GM23338 (cell line): ENCODE results near the gene FOXP1. TPM values are rescaled to one million over a fixed set of nuclear protein-coding genes. Genes with fewer than 3 reads are reported as not detected.

Experiments used
- ATAC-seq: fragments of 200-7000 bp; cut with Tn5 transposase; 3 replicates; pipeline ENCODE4 v1.9.1; 2020
- DNase-seq: peaks from one replicate; pipeline ENCODE4 v3.0.0-alpha.2; 2015; ENCODE audit warnings: low spot score
- H2AFZ ChIP-seq: fragments of 200-600 bp; sonication (generic); 2 replicates; pipeline ENCODE4 v1.8.0; 2016; ENCODE audit warnings: antibody characterized with exemption, mild to moderate bottlenecking, moderate library complexity
- H3F3A ChIP-seq: fragments of 200-600 bp; sonication (generic); replicated peaks from 2 replicates; pipeline ENCODE4 v1.8.0; 2017; ENCODE audit warnings: antibody characterized with exemption, mixed run types, low read depth
- H3K27ac ChIP-seq: fragments of 200-600 bp; sonication (generic); 2 replicates; pipeline ENCODE4 v1.6.1; 2016; ENCODE audit warnings: low read depth
- H3K27me3 ChIP-seq: fragments of 200-600 bp; sonication (generic); 2 replicates; pipeline ENCODE4 v1.8.0; 2016; ENCODE audit warnings: mild to moderate bottlenecking, mixed run types, moderate library complexity; ENCODE audit not compliant: insufficient read depth
- H3K36me3 ChIP-seq: fragments of 200-600 bp; sonication (generic); 2 replicates; pipeline ENCODE4 v1.8.0; 2016; ENCODE audit warnings: mild to moderate bottlenecking; ENCODE audit not compliant: insufficient read depth
- H3K4me1 ChIP-seq: fragments of 200-600 bp; sonication (generic); 2 replicates; pipeline ENCODE4 v1.8.0; 2016; ENCODE audit warnings: mild to moderate bottlenecking, moderate library complexity; ENCODE audit not compliant: insufficient read depth
- H3K4me2 ChIP-seq: fragments of 200-600 bp; sonication (generic); 2 replicates; pipeline ENCODE4 v1.7.1; 2017; ENCODE audit warnings: mixed run types
- H3K4me3 ChIP-seq: fragments of 200-600 bp; sonication (generic); 2 replicates; pipeline ENCODE4 v1.6.1; 2016; ENCODE audit warnings: mixed run types
- H3K79me2 ChIP-seq: fragments of 200-600 bp; sonication (generic); replicated peaks from 2 replicates; pipeline ENCODE4 v1.8.0; 2017; ENCODE audit warnings: mild to moderate bottlenecking; ENCODE audit not compliant: insufficient read depth
- H3K9me2 ChIP-seq: fragments of 200-600 bp; sonication (generic); 2 replicates; pipeline ENCODE4 v1.8.0; 2017; ENCODE audit not compliant: insufficient read depth
- H4K20me1 ChIP-seq: fragments of 200-600 bp; sonication (generic); replicated peaks from 2 replicates; pipeline ENCODE4 v1.8.0; 2017; ENCODE audit warnings: mild to moderate bottlenecking; ENCODE audit not compliant: insufficient read depth
- H3K27ac Mint-ChIP-seq: 2 replicates; pipeline ENCODE4 v1.8.0; 2020; ENCODE audit warnings: inconsistent platforms, mild to moderate bottlenecking, moderate library complexity, mixed read lengths
- H3K27me3 Mint-ChIP-seq: 3 replicates; pipeline ENCODE4 v1.8.0; 2022; ENCODE audit warnings: low read depth, mild to moderate bottlenecking, moderate library complexity, mixed read lengths, inconsistent platforms; ENCODE audit not compliant: insufficient read depth, poor library complexity
- H3K36me3 Mint-ChIP-seq: 3 replicates; pipeline ENCODE4 v1.8.0; 2021; ENCODE audit warnings: low read depth, mild to moderate bottlenecking, inconsistent platforms, moderate library complexity, mixed read lengths
- H3K4me1 Mint-ChIP-seq: 3 replicates; pipeline ENCODE4 v1.8.0; 2020; ENCODE audit warnings: mild to moderate bottlenecking, inconsistent platforms, mixed read lengths
- H3K4me3 Mint-ChIP-seq: 3 replicates; pipeline ENCODE4 v1.8.0; 2021; ENCODE audit warnings: moderate library complexity, mild to moderate bottlenecking, inconsistent platforms, mixed read lengths
- H3K9me3 Mint-ChIP-seq: 3 replicates; pipeline ENCODE4 v1.8.0; 2020; ENCODE audit warnings: moderate library complexity, mild to moderate bottlenecking, inconsistent platforms, mixed read lengths
- CREB1 ChIP-seq: fragments of 250-450 bp; sonication (Bioruptor Pico); IDR thresholded peaks from 2 replicates; pipeline ENCODE4 v1.5.0; 2020; ENCODE audit warnings: low read depth, mild to moderate bottlenecking, moderate library complexity
- ETS1 ChIP-seq: IDR thresholded peaks from 2 replicates; pipeline ENCODE4 v1.6.1; 2016; ENCODE audit warnings: antibody characterized with exemption
- EZH2 ChIP-seq: fragments of 200-600 bp; sonication (generic); IDR thresholded peaks from one replicate; pipeline ENCODE4 v1.8.0; 2017; ENCODE audit warnings: antibody characterized with exemption, mild to moderate bottlenecking, low read depth; ENCODE audit not compliant: unreplicated experiment
- EZH2phosphoT487 ChIP-seq: fragments of 200-600 bp; sonication (generic); IDR thresholded peaks from one replicate; pipeline ENCODE4 v1.8.1; 2018; ENCODE audit warnings: antibody characterized with exemption; ENCODE audit not compliant: unreplicated experiment
- NANOG ChIP-seq: IDR thresholded peaks from 2 replicates; pipeline ENCODE4 v1.6.1; 2016; ENCODE audit warnings: antibody characterized with exemption, borderline replicate concordance
- POLR2AphosphoS5 ChIP-seq: IDR thresholded peaks from 2 replicates; pipeline ENCODE4 v1.6.1; 2016; ENCODE audit warnings: antibody characterized with exemption, low read depth
- STAT1 ChIP-seq: IDR thresholded peaks from one replicate; pipeline ENCODE4 v1.6.1; 2016; ENCODE audit warnings: antibody characterized with exemption; ENCODE audit not compliant: unreplicated experiment
- ZNF114 ChIP-seq: fragments of 250-450 bp; sonication (Bioruptor Pico); IDR thresholded peaks from 2 replicates; pipeline ENCODE4 v1.5.0; 2020; ENCODE audit warnings: mild to moderate bottlenecking, moderate library complexity
- ZNF331 ChIP-seq: fragments of 250-450 bp; sonication (Bioruptor Pico); IDR thresholded peaks from 2 replicates; pipeline ENCODE4 v1.5.0; 2020; ENCODE audit warnings: low read depth, mild to moderate bottlenecking, moderate library complexity
- polyA plus RNA-seq: library from polyadenylated mRNA; unstranded; fragments of >200 nt; fragmentation: Nextera tagmentation; extraction: Ambion mirVana; gene quantifications from 2 replicates; pipeline ENCODE4 v1.2.1, GENCODE V29; 2016
- total RNA-seq: library from RNA; depleted of rRNA; stranded (reverse); fragments of >200 nt; shearing (Covaris generic); gene quantifications from 2 replicates; pipeline ENCODE4 v1.2.3, GENCODE V29; 2014
- TF ChIP-seq, protein P1 (sequence below): fragments of 250-450 bp; sonication (Bioruptor Pico); IDR thresholded peaks from 2 replicates; pipeline ENCODE4 v1.5.0; 2020; ENCODE audit warnings: mild to moderate bottlenecking, moderate library complexity
- TF ChIP-seq, protein P2 (sequence below), 2 experiments: fragments of 200-600 bp in 1 of 2; sonication (generic) in 1 of 2; conservative IDR thresholded peaks; 2 replicates each; pipeline versions ENCODE4 v1.5.1 to v1.6.1; 2016 to 2017; ENCODE audit warnings: antibody characterized with exemption in 2 of 2, low read depth in 2 of 2, mild to moderate bottlenecking in 2 of 2, moderate library complexity in 1 of 2
- TF ChIP-seq, protein P3 (sequence below): IDR thresholded peaks from one replicate; pipeline ENCODE4 v1.6.1; 2018; ENCODE audit warnings: antibody characterized with exemption; ENCODE audit not compliant: unreplicated experiment

Gene FOXP1
- total and polyA plus RNA-seq, 2 experiments from 2014 or later = 32.9 to 35.5 TPM

- TF ChIP-seq, protein P1, sequence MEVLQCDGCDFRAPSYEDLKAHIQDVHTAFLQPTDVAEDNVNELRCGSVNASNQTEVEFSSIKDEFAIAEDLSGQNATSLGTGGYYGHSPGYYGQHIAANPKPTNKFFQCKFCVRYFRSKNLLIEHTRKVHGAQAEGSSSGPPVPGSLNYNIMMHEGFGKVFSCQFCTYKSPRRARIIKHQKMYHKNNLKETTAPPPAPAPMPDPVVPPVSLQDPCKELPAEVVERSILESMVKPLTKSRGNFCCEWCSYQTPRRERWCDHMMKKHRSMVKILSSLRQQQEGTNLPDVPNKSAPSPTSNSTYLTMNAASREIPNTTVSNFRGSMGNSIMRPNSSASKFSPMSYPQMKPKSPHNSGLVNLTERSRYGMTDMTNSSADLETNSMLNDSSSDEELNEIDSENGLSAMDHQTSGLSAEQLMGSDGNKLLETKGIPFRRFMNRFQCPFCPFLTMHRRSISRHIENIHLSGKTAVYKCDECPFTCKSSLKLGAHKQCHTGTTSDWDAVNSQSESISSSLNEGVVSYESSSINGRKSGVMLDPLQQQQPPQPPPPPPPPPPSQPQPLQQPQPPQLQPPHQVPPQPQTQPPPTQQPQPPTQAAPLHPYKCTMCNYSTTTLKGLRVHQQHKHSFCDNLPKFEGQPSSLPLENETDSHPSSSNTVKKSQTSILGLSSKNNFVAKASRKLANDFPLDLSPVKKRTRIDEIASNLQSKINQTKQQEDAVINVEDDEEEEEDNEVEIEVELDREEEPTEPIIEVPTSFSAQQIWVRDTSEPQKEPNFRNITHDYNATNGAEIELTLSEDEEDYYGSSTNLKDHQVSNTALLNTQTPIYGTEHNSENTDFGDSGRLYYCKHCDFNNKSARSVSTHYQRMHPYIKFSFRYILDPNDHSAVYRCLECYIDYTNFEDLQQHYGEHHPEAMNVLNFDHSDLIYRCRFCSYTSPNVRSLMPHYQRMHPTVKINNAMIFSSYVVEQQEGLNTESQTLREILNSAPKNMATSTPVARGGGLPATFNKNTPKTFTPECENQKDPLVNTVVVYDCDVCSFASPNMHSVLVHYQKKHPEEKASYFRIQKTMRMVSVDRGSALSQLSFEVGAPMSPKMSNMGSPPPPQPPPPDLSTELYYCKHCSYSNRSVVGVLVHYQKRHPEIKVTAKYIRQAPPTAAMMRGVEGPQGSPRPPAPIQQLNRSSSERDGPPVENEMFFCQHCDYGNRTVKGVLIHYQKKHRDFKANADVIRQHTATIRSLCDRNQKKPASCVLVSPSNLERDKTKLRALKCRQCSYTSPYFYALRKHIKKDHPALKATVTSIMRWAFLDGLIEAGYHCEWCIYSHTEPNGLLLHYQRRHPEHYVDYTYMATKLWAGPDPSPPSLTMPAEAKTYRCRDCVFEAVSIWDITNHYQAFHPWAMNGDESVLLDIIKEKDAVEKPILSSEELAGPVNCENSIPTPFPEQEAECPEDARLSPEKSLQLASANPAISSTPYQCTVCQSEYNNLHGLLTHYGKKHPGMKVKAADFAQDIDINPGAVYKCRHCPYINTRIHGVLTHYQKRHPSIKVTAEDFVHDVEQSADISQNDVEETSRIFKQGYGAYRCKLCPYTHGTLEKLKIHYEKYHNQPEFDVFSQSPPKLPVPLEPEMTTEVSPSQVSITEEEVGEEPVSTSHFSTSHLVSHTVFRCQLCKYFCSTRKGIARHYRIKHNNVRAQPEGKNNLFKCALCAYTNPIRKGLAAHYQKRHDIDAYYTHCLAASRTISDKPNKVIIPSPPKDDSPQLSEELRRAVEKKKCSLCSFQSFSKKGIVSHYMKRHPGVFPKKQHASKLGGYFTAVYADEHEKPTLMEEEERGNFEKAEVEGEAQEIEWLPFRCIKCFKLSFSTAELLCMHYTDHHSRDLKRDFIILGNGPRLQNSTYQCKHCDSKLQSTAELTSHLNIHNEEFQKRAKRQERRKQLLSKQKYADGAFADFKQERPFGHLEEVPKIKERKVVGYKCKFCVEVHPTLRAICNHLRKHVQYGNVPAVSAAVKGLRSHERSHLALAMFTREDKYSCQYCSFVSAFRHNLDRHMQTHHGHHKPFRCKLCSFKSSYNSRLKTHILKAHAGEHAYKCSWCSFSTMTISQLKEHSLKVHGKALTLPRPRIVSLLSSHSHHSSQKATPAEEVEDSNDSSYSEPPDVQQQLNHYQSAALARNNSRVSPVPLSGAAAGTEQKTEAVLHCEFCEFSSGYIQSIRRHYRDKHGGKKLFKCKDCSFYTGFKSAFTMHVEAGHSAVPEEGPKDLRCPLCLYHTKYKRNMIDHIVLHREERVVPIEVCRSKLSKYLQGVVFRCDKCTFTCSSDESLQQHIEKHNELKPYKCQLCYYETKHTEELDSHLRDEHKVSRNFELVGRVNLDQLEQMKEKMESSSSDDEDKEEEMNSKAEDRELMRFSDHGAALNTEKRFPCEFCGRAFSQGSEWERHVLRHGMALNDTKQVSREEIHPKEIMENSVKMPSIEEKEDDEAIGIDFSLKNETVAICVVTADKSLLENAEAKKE = no peak
- TF ChIP-seq EZH2phosphoT487 (no peak), ZNF331 (no peak), CREB1 (no peak), STAT1 (no peak), ZNF114 (CRISPR knock-in tag) (no peak), EZH2 (no peak)
- TF ChIP-seq, protein P2, sequence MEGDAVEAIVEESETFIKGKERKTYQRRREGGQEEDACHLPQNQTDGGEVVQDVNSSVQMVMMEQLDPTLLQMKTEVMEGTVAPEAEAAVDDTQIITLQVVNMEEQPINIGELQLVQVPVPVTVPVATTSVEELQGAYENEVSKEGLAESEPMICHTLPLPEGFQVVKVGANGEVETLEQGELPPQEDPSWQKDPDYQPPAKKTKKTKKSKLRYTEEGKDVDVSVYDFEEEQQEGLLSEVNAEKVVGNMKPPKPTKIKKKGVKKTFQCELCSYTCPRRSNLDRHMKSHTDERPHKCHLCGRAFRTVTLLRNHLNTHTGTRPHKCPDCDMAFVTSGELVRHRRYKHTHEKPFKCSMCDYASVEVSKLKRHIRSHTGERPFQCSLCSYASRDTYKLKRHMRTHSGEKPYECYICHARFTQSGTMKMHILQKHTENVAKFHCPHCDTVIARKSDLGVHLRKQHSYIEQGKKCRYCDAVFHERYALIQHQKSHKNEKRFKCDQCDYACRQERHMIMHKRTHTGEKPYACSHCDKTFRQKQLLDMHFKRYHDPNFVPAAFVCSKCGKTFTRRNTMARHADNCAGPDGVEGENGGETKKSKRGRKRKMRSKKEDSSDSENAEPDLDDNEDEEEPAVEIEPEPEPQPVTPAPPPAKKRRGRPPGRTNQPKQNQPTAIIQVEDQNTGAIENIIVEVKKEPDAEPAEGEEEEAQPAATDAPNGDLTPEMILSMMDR (conservative IDR thresholded peaks at IDR 0.05; ENCODE audit: low read depth in 2 of 2) = no peak
Measured at GRCh38 chr3:71392251-71392650, 191.3 kb downstream of the FOXP1 start (continued).

GRCh38 chr3:71391361-71391760 lies 192.2 kb downstream of the FOXP1 start:
- no peak overlapping the region for H3K4me3 Mint-ChIP-seq
- Histone ChIP-seq H3K27ac (no peak overlapping the region), H3K4me1 (peaks cover 14% of the 10 kb centered on the region), H4K20me1 (no peaks in the 10 kb centered on the region), H3K4me2 (no peak overlapping the region), H3K4me3 (no peak overlapping the region), H3K27me3 (no peaks in the 10 kb centered on the region), H2AFZ (no peak overlapping the region), H3K79me2 (no peaks in the 10 kb centered on the region), H3K36me3 (no peaks in the 10 kb centered on the region), H3K9me2 (0 out of 2 replicates have a peak, but pooled peaks cover under 1% of the 10 kb centered on the region), H3F3A (0 out of 2 replicates have a peak, but pooled peaks cover 3% of the 10 kb centered on the region)
- DNase-seq (no peak), ATAC-seq (no peak)
- peaks cover 31% of the 10 kb centered on the region for H3K4me1 Mint-ChIP-seq
- no peaks in the 10 kb centered on the region for H3K9me3 Mint-ChIP-seq
- H3K27ac Mint-ChIP-seq = peak overlapping the region; percentile 64
- peaks cover 6% of the 10 kb centered on the region for H3K27me3 Mint-ChIP-seq
- H3K36me3 Mint-ChIP-seq = 0 out of 3 replicates have a peak, but pooled peaks cover 2% of the 10 kb centered on the region
- TF ChIP-seq POLR2AphosphoS5 (no peak), ZNF114 (CRISPR knock-in tag) (no peak), ETS1 (no peak), NANOG (no peak), ZNF331 (no peak)
- TF ChIP-seq, protein P3, sequence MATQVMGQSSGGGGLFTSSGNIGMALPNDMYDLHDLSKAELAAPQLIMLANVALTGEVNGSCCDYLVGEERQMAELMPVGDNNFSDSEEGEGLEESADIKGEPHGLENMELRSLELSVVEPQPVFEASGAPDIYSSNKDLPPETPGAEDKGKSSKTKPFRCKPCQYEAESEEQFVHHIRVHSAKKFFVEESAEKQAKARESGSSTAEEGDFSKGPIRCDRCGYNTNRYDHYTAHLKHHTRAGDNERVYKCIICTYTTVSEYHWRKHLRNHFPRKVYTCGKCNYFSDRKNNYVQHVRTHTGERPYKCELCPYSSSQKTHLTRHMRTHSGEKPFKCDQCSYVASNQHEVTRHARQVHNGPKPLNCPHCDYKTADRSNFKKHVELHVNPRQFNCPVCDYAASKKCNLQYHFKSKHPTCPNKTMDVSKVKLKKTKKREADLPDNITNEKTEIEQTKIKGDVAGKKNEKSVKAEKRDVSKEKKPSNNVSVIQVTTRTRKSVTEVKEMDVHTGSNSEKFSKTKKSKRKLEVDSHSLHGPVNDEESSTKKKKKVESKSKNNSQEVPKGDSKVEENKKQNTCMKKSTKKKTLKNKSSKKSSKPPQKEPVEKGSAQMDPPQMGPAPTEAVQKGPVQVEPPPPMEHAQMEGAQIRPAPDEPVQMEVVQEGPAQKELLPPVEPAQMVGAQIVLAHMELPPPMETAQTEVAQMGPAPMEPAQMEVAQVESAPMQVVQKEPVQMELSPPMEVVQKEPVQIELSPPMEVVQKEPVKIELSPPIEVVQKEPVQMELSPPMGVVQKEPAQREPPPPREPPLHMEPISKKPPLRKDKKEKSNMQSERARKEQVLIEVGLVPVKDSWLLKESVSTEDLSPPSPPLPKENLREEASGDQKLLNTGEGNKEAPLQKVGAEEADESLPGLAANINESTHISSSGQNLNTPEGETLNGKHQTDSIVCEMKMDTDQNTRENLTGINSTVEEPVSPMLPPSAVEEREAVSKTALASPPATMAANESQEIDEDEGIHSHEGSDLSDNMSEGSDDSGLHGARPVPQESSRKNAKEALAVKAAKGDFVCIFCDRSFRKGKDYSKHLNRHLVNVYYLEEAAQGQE = no peak
